Astrocyte (in vitro differentiated cells and primary cell): ENCODE measurements around the gene FOXP2. TPM values are rescaled to one million over a fixed set of nuclear protein-coding genes. Genes with fewer than 3 reads are reported as not detected.

Experiments
- DNase-seq: peaks from one replicate; pipeline ENCODE4 v3.0.0-alpha.2; 2010; ENCODE audit warnings: low read depth
- FAIRE-seq: peaks from 2 replicates; lab custom pipeline; 2011; peaks lifted over from hg19 to GRCh38; lab: Jason Lieb, UNC
- H2AFZ ChIP-seq: 2 replicates; pipeline ENCODE4 v1.6.0; 2012; ENCODE audit warnings: low read depth, low read length, inconsistent platforms
- H3K27ac ChIP-seq: 2 replicates; pipeline ENCODE4 v1.5.1; 2011; ENCODE audit warnings: low read depth, low read length, inconsistent platforms
- H3K27me3 ChIP-seq: 2 replicates; pipeline ENCODE4 v1.6.0; 2011; ENCODE audit warnings: low read length, inconsistent platforms; ENCODE audit not compliant: insufficient read depth
- H3K36me3 ChIP-seq: 2 replicates; pipeline ENCODE4 v1.5.1; 2011; ENCODE audit warnings: low read length, inconsistent platforms; ENCODE audit not compliant: insufficient read depth
- H3K4me1 ChIP-seq: 2 replicates; pipeline ENCODE4 v1.5.1; 2011; ENCODE audit warnings: low read length, inconsistent platforms; ENCODE audit not compliant: insufficient read depth
- H3K4me2 ChIP-seq: 2 replicates; pipeline ENCODE4 v1.6.0; 2012; ENCODE audit warnings: low read length, inconsistent platforms
- H3K4me3 ChIP-seq: 2 replicates; pipeline ENCODE4 v1.5.1; 2011; ENCODE audit warnings: low read depth, mild to moderate bottlenecking, low read length, inconsistent platforms; ENCODE audit not compliant: insufficient read depth
- H3K79me2 ChIP-seq: 2 replicates; pipeline ENCODE4 v1.6.0; 2012; ENCODE audit warnings: mild to moderate bottlenecking, low read length, inconsistent platforms; ENCODE audit not compliant: insufficient read depth
- H3K9ac ChIP-seq: 2 replicates; pipeline ENCODE4 v1.6.0; 2012; ENCODE audit warnings: mild to moderate bottlenecking, low read length, inconsistent platforms
- H3K9me3 ChIP-seq: 2 replicates; pipeline ENCODE4 v1.5.1; 2012; ENCODE audit warnings: low read depth, mild to moderate bottlenecking, low read length, inconsistent platforms; ENCODE audit not compliant: insufficient read depth
- H4K20me1 ChIP-seq: 2 replicates; pipeline ENCODE4 v1.6.0; 2012; ENCODE audit warnings: low read length, inconsistent platforms; ENCODE audit not compliant: insufficient read depth
- H3K27ac Mint-ChIP-seq: one replicate; pipeline ENCODE4 v1.8.0; 2021; ENCODE audit warnings: mild to moderate bottlenecking, mixed read lengths; ENCODE audit not compliant: unreplicated experiment
- H3K27me3 Mint-ChIP-seq: one replicate; pipeline ENCODE4 v1.8.0; 2021; ENCODE audit warnings: low read depth, mixed read lengths; ENCODE audit not compliant: unreplicated experiment
- H3K36me3 Mint-ChIP-seq: one replicate; pipeline ENCODE4 v1.8.0; 2021; ENCODE audit warnings: low read depth, mixed read lengths; ENCODE audit not compliant: unreplicated experiment
- H3K4me1 Mint-ChIP-seq: one replicate; pipeline ENCODE4 v1.8.0; 2021; ENCODE audit warnings: low read depth, mixed read lengths; ENCODE audit not compliant: unreplicated experiment
- H3K4me3 Mint-ChIP-seq: one replicate; pipeline ENCODE4 v1.8.0; 2021; ENCODE audit warnings: mild to moderate bottlenecking, moderate library complexity, mixed read lengths; ENCODE audit not compliant: unreplicated experiment
- H3K9me3 Mint-ChIP-seq: one replicate; pipeline ENCODE4 v1.8.0; 2021; ENCODE audit warnings: mild to moderate bottlenecking, mixed read lengths; ENCODE audit not compliant: unreplicated experiment
- CTCF ChIP-seq: IDR thresholded peaks from 2 replicates; pipeline ENCODE4 v1.5.1; 2011; ENCODE audit warnings: low read depth, mild to moderate bottlenecking, inconsistent platforms, low read length, moderate library complexity; ENCODE audit not compliant: insufficient read depth
- EZH2 ChIP-seq: IDR thresholded peaks from 2 replicates; pipeline ENCODE4 v1.6.1; 2012; ENCODE audit warnings: mild to moderate bottlenecking, low read length, inconsistent platforms; ENCODE audit not compliant: insufficient read depth
- total RNA-seq: library from RNA; stranded (reverse); gene quantifications from 2 replicates; pipeline ENCODE4 v1.2.1, GENCODE V29; 2021

Gene FOXP2
- total RNA-seq, 1 donor from 2014 or later = 3.4 TPM

- no peaks in the 10 kb centered on the region for H3K36me3 Mint-ChIP-seq
- no peaks in the 10 kb centered on the region for H3K4me1 Mint-ChIP-seq
- H3K27me3 Mint-ChIP-seq = no peaks in the 10 kb centered on the region
- no peak for FAIRE-seq
- no peaks in the 10 kb centered on the region for H3K9me3 ChIP-seq
- H3K4me1 ChIP-seq = no peaks in the 10 kb centered on the region
- no peaks in the 10 kb centered on the region for H3K27me3 ChIP-seq
- TF ChIP-seq EZH2 = no peak
- no peak for TF ChIP-seq CTCF
- H3K9me3 Mint-ChIP-seq = no peaks in the 10 kb centered on the region
- H3K79me2 ChIP-seq = no peaks in the 10 kb centered on the region
- H3K9ac ChIP-seq = no peak overlapping the region
- H3K27ac ChIP-seq = no peak overlapping the region
- no peaks in the 10 kb centered on the region for H4K20me1 ChIP-seq
- no peak overlapping the region for H3K4me3 ChIP-seq
- H3K4me3 Mint-ChIP-seq = no peak overlapping the region
- H3K4me2 ChIP-seq = no peak overlapping the region
- no peak for DNase-seq
- no peaks in the 10 kb centered on the region for H3K36me3 ChIP-seq
- H3K27ac Mint-ChIP-seq = no peak overlapping the region
- no peak overlapping the region for H2AFZ ChIP-seq
Measured at GRCh38 chr7:114620208-114620607, 205.6 kb downstream of the FOXP2 start.

- FAIRE-seq (no peak), DNase-seq (no peak)
- no peak for TF ChIP-seq EZH2
- no peak for TF ChIP-seq CTCF
- Histone ChIP-seq H3K4me2 (no peak overlapping the region), H4K20me1 (no peaks in the 10 kb centered on the region), H3K79me2 (no peaks in the 10 kb centered on the region), H3K27me3 (no peaks in the 10 kb centered on the region), H3K36me3 (no peaks in the 10 kb centered on the region), H3K9me3 (no peaks in the 10 kb centered on the region), H3K27ac (no peak overlapping the region), H3K4me3 (no peak overlapping the region), H3K4me1 (no peaks in the 10 kb centered on the region), H2AFZ (no peak overlapping the region), H3K9ac (no peak overlapping the region)
- H3K4me1 Mint-ChIP-seq = no peaks in the 10 kb centered on the region
- no peak overlapping the region for H3K4me3 Mint-ChIP-seq
- no peaks in the 10 kb centered on the region for H3K27me3 Mint-ChIP-seq
- H3K9me3 Mint-ChIP-seq = no peaks in the 10 kb centered on the region
- no peaks in the 10 kb centered on the region for H3K36me3 Mint-ChIP-seq
- no peak overlapping the region for H3K27ac Mint-ChIP-seq
Measured at GRCh38 chr7:114622221-114622620, 207.6 kb downstream of the FOXP2 start.

- no peaks in the 10 kb centered on the region for H3K9me3 ChIP-seq
- no peak overlapping the region for H2AFZ ChIP-seq
- H3K9ac ChIP-seq = no peak overlapping the region
- H3K27me3 Mint-ChIP-seq = no peaks in the 10 kb centered on the region
- H3K27ac Mint-ChIP-seq = no peak overlapping the region
- no peak overlapping the region for H3K4me2 ChIP-seq
- H3K4me1 ChIP-seq = no peaks in the 10 kb centered on the region
- FAIRE-seq (no peak), DNase-seq (no peak)
- H4K20me1 ChIP-seq = no peaks in the 10 kb centered on the region
- no peak overlapping the region for H3K4me3 ChIP-seq
- TF ChIP-seq CTCF = no peak
- TF ChIP-seq EZH2 = no peak
- H3K36me3 Mint-ChIP-seq = no peaks in the 10 kb centered on the region
- no peaks in the 10 kb centered on the region for H3K27me3 ChIP-seq
- H3K4me3 Mint-ChIP-seq = no peak overlapping the region
- H3K27ac ChIP-seq = no peak overlapping the region
- H3K36me3 ChIP-seq = no peaks in the 10 kb centered on the region
- H3K4me1 Mint-ChIP-seq = no peaks in the 10 kb centered on the region
- H3K79me2 ChIP-seq = no peaks in the 10 kb centered on the region
- no peaks in the 10 kb centered on the region for H3K9me3 Mint-ChIP-seq
Measured at GRCh38 chr7:114623146-114623545, 208.5 kb downstream of the FOXP2 start.
